ENCODE data around the gene TNNI2.

The TNNI2 gene

GRCh38 chr11:1889941-1890855 is 51.4 kb downstream of the TNNI2 start:
- no peak for DNase-seq
